Testis (tissue), 3 donors: ENCODE measurements around the gene ELFN2. TPM values are rescaled to one million over a fixed set of nuclear protein-coding genes. Genes with fewer than 3 reads are reported as not detected.
"Not testable (repeated sequence)": the region's sequence is repeated elsewhere in the genome, so short reads cannot be mapped to it uniquely, and the experiment has no call there.

Source experiments
- DNase-seq: peaks from one replicate; pipeline ENCODE4 v3.0.0-alpha.2; 2019
- H3K27ac ChIP-seq, 2 donors: fragments of 200-600 bp; sonication (generic); one replicate each; pipeline ENCODE4 v1.5.1; 2019
- H3K27me3 ChIP-seq: fragments of 200-600 bp; sonication (generic); one replicate; pipeline ENCODE4 v1.5.1; 2019
- H3K36me3 ChIP-seq: fragments of 200-600 bp; sonication (generic); one replicate; pipeline ENCODE4 v1.5.1; 2017; ENCODE audit warnings: low read depth; ENCODE audit errors: missing control alignments
- H3K4me1 ChIP-seq: fragments of 200-600 bp; sonication (generic); one replicate; pipeline ENCODE4 v1.5.1; 2019
- H3K4me3 ChIP-seq, 2 donors: fragments of 200-600 bp; sonication (generic); one replicate each; pipeline ENCODE4 v1.5.1; 2017 to 2019
- H3K9me3 ChIP-seq: fragments of 200-600 bp; sonication (generic); one replicate; pipeline ENCODE4 v1.5.1; 2017
- POLR2A ChIP-seq: fragments of 450-650 bp; IDR thresholded peaks from one replicate; pipeline ENCODE4 v1.6.1; 2017; ENCODE audit warnings: antibody characterized with exemption, mild to moderate bottlenecking, moderate library complexity
- WGBS, 2 donors: methylation state at CpG; one replicate each; pipeline ENCODE4 v1.1.5; 2018; 5-methylcytosine and 5-hydroxymethylcytosine counted together
- intact Hi-C: fragments of 100-400 bp; cut with DNase I; formaldehyde crosslinking; loops from one replicate; pipeline ENCODE4 v1.15.1; 2023; ENCODE audit warnings: low total_unique reads
- polyA plus RNA-seq: library from polyadenylated mRNA; stranded (reverse); fragments of 350-450 nt; fragmentation: Illumina TruSeq; extraction: RNeasy Lipid Tissue Mini Kit (QIAGEN cat#74804); gene quantifications from one replicate; pipeline ENCODE4 v1.2.3, GENCODE V29; 2014; ENCODE audit warnings: low read depth, low replicate concordance; ENCODE audit not compliant: insufficient read depth
- total RNA-seq, 2 donors: library from RNA; depleted of rRNA; stranded (reverse); fragments of >200 nt; gene quantifications; one replicate each; pipeline ENCODE4 v1.2.3, GENCODE V29; 2016
- TF ChIP-seq, protein P1 (sequence below), 3 experiments: fragments of 450-650 bp in 2 of 3; fragments of 200-600 bp in 1 of 3; sonication (generic) in 1 of 3; IDR thresholded peaks; one replicate each; pipeline ENCODE4 v1.5.1; 2016 to 2019; ENCODE audit warnings: antibody characterized with exemption in 3 of 3, mild to moderate bottlenecking in 2 of 3, moderate library complexity in 1 of 3

Gene ELFN2
- total and polyA plus RNA-seq, 3 donors from 2014 or later = 4.8 to 5.7 (median 5.3) TPM

DNA sequence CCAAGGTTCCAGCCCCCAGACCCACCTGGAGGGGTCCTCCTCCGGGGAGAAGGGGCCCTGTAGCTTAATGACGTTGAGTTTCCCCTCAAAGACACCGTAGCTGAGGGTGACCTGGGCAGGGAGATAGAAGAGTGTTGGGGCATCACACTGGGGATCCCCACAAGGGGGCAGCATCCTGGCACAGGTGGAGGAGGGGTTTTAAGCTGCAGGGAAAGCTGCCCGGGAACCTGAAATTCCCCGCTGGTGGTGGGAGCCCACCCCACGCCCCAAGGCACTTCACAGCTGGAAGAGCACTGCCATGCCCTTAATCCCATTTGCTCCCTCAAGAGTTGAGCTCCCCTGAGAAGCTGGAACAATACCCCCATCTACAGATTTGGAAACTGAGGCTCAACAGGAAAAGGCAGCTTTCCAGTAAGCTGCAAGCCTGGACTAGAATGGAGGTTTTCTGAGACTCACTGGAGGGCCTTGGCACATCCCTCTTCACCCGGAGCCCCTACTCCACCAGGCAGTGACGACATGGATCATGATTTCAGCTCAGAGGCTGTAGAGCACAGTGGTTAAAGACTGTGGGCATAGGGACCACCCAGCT lies 45.2 kb upstream of the ELFN2 start:
- H3K4me3 ChIP-seq = no peak overlapping the region
- no peak for DNase-seq
- no peaks in the 10 kb centered on the region for H3K36me3 ChIP-seq
- H3K4me1 ChIP-seq = no peaks in the 10 kb centered on the region
- WGBS, 2 donors = 22 to 53% methylated on average over 6 to 8 of the region's 8 CpGs
- H3K27ac ChIP-seq = no peak overlapping the region
- no peak for TF ChIP-seq POLR2A
- TF ChIP-seq, protein P1, sequence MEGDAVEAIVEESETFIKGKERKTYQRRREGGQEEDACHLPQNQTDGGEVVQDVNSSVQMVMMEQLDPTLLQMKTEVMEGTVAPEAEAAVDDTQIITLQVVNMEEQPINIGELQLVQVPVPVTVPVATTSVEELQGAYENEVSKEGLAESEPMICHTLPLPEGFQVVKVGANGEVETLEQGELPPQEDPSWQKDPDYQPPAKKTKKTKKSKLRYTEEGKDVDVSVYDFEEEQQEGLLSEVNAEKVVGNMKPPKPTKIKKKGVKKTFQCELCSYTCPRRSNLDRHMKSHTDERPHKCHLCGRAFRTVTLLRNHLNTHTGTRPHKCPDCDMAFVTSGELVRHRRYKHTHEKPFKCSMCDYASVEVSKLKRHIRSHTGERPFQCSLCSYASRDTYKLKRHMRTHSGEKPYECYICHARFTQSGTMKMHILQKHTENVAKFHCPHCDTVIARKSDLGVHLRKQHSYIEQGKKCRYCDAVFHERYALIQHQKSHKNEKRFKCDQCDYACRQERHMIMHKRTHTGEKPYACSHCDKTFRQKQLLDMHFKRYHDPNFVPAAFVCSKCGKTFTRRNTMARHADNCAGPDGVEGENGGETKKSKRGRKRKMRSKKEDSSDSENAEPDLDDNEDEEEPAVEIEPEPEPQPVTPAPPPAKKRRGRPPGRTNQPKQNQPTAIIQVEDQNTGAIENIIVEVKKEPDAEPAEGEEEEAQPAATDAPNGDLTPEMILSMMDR (IDR thresholded peaks at IDR 0.05) = no peak
- H3K27me3 ChIP-seq = no peaks in the 10 kb centered on the region
- intact Hi-C loops = no loop called here
- no peaks in the 10 kb centered on the region for H3K9me3 ChIP-seq

DNA sequence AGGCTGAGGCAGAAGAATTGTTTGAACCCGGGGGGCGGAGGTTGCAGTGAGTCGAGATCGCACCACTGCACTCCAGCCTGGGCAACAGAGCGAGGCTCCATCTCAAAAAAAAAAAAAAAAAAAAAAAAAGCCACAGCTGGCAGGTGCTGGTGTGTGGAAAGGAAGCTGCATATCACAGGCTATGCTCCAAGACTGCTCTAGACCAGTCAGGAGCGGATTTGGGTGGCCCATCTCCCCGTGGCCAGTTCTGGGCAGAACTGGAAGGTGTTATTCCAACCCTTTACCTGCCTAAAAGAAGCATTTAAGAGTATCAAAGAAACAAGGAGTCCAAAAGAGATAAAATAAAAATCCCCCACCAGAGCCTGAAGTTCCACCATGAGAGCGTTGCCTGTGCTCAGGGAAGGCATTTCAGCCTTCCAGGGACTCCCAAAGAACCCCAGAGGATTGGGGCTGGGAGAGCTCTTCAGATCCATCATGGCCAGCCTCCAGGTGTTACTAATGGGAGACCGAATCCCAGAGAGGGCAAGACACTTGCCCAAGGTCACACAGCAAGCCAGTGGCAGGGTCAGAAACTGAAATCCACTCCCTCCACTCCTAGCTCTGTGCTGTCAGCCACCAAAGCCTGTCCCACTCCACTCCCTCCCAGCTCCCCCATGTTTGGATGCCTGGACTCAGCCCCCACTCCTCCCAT lies 44.6 kb upstream of the ELFN2 start:
- intact Hi-C loops = no loop called here
- Histone ChIP-seq H3K27me3 (no peaks in the 10 kb centered on the region), H3K27ac (no peak overlapping the region), H3K9me3 (no peaks in the 10 kb centered on the region), H3K36me3 (no peaks in the 10 kb centered on the region), H3K4me1 (no peaks in the 10 kb centered on the region), H3K4me3 (no peak overlapping the region)
- WGBS, 2 donors = 78 to 83% methylated on average over 9 of the region's 9 CpGs
- TF ChIP-seq, protein P1 (IDR thresholded peaks at IDR 0.05) = no peak
- TF ChIP-seq POLR2A = no peak
- no peak for DNase-seq

DNA sequence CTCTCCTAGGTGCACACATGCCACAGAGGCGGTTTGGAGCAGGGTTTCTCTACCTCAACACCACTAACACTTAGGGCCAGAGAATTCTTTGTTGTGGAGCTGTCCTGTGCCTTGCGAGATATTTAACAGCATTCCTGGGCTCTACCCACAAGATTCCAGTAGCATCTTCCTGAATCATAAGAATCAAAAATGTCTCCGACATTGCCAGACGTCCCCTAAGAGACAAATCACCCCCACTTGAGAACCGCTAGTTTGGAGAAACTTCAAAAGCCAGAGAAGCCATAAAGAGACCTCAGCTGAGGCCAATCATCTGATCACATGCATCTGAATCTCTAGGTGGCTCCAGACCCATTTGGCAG lies 42.8 kb upstream of the ELFN2 start:
- Histone ChIP-seq H3K27me3 (no peaks in the 10 kb centered on the region), H3K36me3 (no peaks in the 10 kb centered on the region), H3K27ac (no peak overlapping the region), H3K4me3 (no peak overlapping the region), H3K4me1 (no peaks in the 10 kb centered on the region), H3K9me3 (no peaks in the 10 kb centered on the region)
- no peak for TF ChIP-seq POLR2A
- TF ChIP-seq, protein P1 (IDR thresholded peaks at IDR 0.05) = no peak
- WGBS, 2 donors = 77 to 79% methylated on average over 5 of the region's 5 CpGs
- intact Hi-C loops = no loop called here
- no peak for DNase-seq

DNA sequence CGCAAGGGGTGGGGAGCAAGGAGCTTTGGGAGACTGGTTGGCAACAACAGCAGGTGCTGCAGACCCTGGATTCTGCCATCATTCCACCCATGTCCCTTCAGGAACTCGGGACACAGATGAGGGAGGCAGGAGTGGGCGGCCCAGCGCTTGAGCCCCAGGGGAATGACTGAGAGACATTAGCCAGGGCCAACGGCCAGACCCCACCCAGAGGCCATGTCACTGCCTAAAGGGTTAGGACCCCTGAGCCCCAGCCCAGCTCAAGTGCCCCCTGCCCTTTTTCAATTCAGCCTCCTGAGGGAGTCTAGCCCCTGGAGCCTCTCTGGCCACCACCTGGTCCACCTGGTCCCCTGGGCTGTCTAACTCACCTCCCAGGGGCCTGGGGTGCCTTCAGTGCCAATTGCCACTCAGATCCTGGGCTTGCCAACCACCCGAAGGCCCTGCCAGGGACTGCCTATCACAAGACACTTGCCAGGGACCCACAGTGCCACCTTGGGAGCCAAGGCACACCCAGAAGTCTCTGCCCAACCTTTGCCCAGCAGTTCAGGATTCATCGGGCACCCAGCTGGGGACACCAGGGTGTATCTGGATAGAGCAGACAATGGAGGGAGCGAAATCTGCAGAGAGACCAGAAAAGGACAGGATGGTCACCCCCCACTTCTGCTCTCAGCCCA lies 42.3 kb upstream of the ELFN2 start:
- Histone ChIP-seq H3K36me3 (no peaks in the 10 kb centered on the region), H3K9me3 (no peaks in the 10 kb centered on the region), H3K4me3 (no peak overlapping the region), H3K4me1 (no peaks in the 10 kb centered on the region), H3K27ac (no peak overlapping the region), H3K27me3 (no peaks in the 10 kb centered on the region)
- intact Hi-C loops = no loop called here
- 85 to 87% methylated on average over 3 to 8 of the region's 8 CpGs for WGBS, 2 donors
- TF ChIP-seq POLR2A = no peak
- TF ChIP-seq, protein P1 (IDR thresholded peaks at IDR 0.05) = no peak
- DNase-seq = no peak

DNA sequence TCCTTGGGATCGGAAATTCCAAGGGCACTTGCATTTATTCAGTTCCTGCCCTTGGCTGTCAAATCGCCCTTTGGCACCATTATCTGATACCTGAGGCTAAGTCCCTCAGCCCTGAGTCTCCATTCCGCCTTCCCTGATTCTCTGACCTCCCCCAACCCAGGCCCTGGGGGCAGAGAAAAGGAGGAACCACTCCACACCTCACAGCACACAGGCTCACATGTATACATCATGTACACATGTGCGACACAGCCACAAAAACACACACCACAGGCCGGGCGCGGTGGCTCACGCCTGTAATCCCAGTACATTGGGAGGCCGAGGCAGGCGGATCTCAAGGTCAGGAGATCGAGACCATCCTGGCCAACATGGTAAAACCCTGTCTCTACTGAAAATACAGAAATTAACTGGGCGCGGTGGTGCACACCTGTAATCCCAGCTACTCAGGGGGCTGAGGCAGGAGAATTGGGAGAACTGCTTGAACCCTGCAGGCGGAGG lies 41.0 kb upstream of the ELFN2 start:
- H3K27ac ChIP-seq, H3K36me3 ChIP-seq, H3K27me3 ChIP-seq, H3K4me3 ChIP-seq, DNase-seq, H3K9me3 ChIP-seq, intact Hi-C loops, H3K4me1 ChIP-seq: not testable (repeated sequence)
- WGBS, 2 donors = 94 to 97% methylated on average over 14 of the region's 14 CpGs
